Kidney (tissue), 14 donors: Measurements from ENCODE around the gene KLRF1. TPM values are rescaled to one million over a fixed set of nuclear protein-coding genes. Genes with fewer than 3 reads are reported as not detected.

Source experiments
- DNase-seq, 5 donors: peaks; one replicate each; pipeline ENCODE4 v3.0.0-alpha.2; 2013 to 2020
- FAIRE-seq: peaks from 2 replicates; lab custom pipeline; 2012; peaks lifted over from hg19 to GRCh38; lab: Jason Lieb, UNC
- H3K27ac ChIP-seq, 2 donors: one replicate each; pipeline ENCODE4 v1.7.0; 2013; ENCODE audit warnings: low read depth in 2 of 2, low read length in 2 of 2, inconsistent platforms in 1 of 2
- H3K27me3 ChIP-seq: one replicate; pipeline ENCODE4 v1.7.1; 2013; ENCODE audit warnings: low read length, inconsistent platforms; ENCODE audit not compliant: control insufficient read depth, insufficient read depth
- H3K36me3 ChIP-seq, 3 donors: one replicate each; pipeline versions ENCODE4 v1.7.0 to v1.7.1; 2013; ENCODE audit warnings: low read length in 3 of 3, control low read depth in 1 of 3, inconsistent platforms in 1 of 3; ENCODE audit not compliant: insufficient read depth in 3 of 3, control insufficient read depth in 2 of 3
- H3K4me1 ChIP-seq, 3 donors: one replicate each; pipeline versions ENCODE4 v1.7.0 to v1.7.1; 2013; ENCODE audit warnings: low read length in 3 of 3, inconsistent platforms in 1 of 3, low read depth in 1 of 3; ENCODE audit not compliant: control insufficient read depth in 2 of 3, insufficient read depth in 2 of 3
- H3K4me3 ChIP-seq, 3 donors: one replicate each; pipeline versions ENCODE4 v1.7.0 to v1.8.1; 2013; ENCODE audit warnings: low read length in 3 of 3, control low read depth in 1 of 3, inconsistent platforms in 1 of 3
- H3K9ac ChIP-seq, 3 donors: one replicate each; pipeline versions ENCODE4 v1.7.0 to v1.7.1; 2013; ENCODE audit warnings: low read length in 3 of 3, control low read depth in 1 of 3, inconsistent platforms in 1 of 3
- H3K9me3 ChIP-seq, 3 donors: one replicate each; pipeline versions ENCODE4 v1.7.0 to v1.7.1; 2013; ENCODE audit warnings: low read length in 3 of 3, control low read depth in 1 of 3, inconsistent platforms in 1 of 3; ENCODE audit not compliant: control insufficient read depth in 2 of 3, insufficient read depth in 1 of 3
- CTCF ChIP-seq: IDR thresholded peaks from 3 replicates; pipeline ENCODE4 v1.5.1; 2012; ENCODE audit warnings: mild to moderate bottlenecking, moderate library complexity, borderline replicate concordance; ENCODE audit not compliant: insufficient read depth; ENCODE audit errors: extremely low read depth
- intact Hi-C: fragments of 100-400 bp; cut with DNase I; formaldehyde crosslinking; loops from one replicate; pipeline ENCODE4 v1.11.1; 2022
- polyA plus RNA-seq: library from polyadenylated mRNA; stranded (reverse); fragments of 350-450 nt; fragmentation: Illumina TruSeq; extraction: RNeasy Lipid Tissue Mini Kit (QIAGEN cat#74804); gene quantifications from one replicate; pipeline ENCODE4 v1.2.3, GENCODE V29; 2014; ENCODE audit warnings: low read depth, low replicate concordance; ENCODE audit not compliant: insufficient read depth
- total RNA-seq: library from RNA; stranded (reverse); fragmentation: NEBNext Ultra II Directional; extraction: Animal tissue kit (Norgen Biotek cat#: 25700); gene quantifications from one replicate; pipeline ENCODE4 v1.2.1, GENCODE V29; 2021
- donor health status: control.
- donor health status: control.
- donor health status: control.
- donor health status: control.
- donor health status: control.
- donor health status: DM: yes; HTN: yes; CAD: no.
- donor health status: Normal renal cell carcinoma (clear cell type).

KLRF1 gene
- total and polyA plus RNA-seq, 2 donors from 2014 or later: 2.0 TPM

- H3K36me3 ChIP-seq: no peaks in the 10 kb centered on the region
- H3K9ac ChIP-seq: no peak overlapping the region
- intact Hi-C loops: no loop called here
- FAIRE-seq: no peak
- H3K27me3 ChIP-seq: no peaks in the 10 kb centered on the region
- no peak for TF ChIP-seq CTCF
- no peak overlapping the region for H3K27ac ChIP-seq
- DNase-seq: no peak
- no peak overlapping the region for H3K4me3 ChIP-seq
- no peaks in the 10 kb centered on the region for H3K4me1 ChIP-seq
- no peaks in the 10 kb centered on the region for H3K9me3 ChIP-seq
Measured at GRCh38 chr12:9880532-9881078, 53.3 kb downstream of the KLRF1 start.

DNA sequence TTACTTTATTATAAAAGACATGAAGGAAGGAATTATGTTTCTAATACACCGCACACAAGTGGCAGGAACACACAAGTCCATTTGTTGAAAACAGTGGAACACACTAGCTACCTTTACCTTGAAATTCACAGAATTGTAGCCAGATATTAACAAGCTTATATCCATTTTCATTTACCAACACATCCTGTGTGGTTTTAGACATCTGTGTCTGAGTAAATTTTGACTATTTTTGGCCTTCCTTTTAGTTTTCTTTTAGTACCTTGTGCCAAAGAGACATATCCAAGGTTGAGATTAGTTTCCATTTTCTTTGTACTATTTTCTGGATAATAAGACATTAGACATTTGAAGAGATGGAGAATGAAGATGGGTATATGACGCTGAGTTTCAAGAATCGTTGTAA is 54.0 kb downstream of the KLRF1 start, which contains the start of gene KLRF2:
Gene KLRF2, plus strand, starts transcription at position 244 of the 400 bp plus-strand sequence. Its CDS starts 107 bp downstream, at position 351.
- Histone ChIP-seq H3K4me3 (no peak within 1 kb of the TSS), H3K27me3 (no peaks in the 10 kb centered on the region), H3K9me3 (no peaks in the 10 kb centered on the region), H3K9ac (no peak within 1 kb of the TSS), H3K4me1 (no peaks in the 10 kb centered on the region), H3K27ac (no peak within 1 kb of the TSS), H3K36me3 (no peaks in the 10 kb centered on the region)
- no peak for TF ChIP-seq CTCF
- FAIRE-seq: no peak
- intact Hi-C loops: no loop called here
- no peak for DNase-seq

GRCh38 chr12:9881988-9882387 is 54.7 kb downstream of the KLRF1 start:
- Histone ChIP-seq H3K27ac (no peak overlapping the region), H3K27me3 (no peaks in the 10 kb centered on the region), H3K4me3 (no peak overlapping the region), H3K4me1 (no peaks in the 10 kb centered on the region), H3K9me3 (no peaks in the 10 kb centered on the region), H3K9ac (no peak overlapping the region), H3K36me3 (no peaks in the 10 kb centered on the region)
- intact Hi-C loops: no loop called here
- DNase-seq (no peak), FAIRE-seq (no peak)
- no peak for TF ChIP-seq CTCF

GRCh38 chr12:9883175-9883574 is 55.9 kb downstream of the KLRF1 start:
- Histone ChIP-seq H3K4me1 (no peaks in the 10 kb centered on the region), H3K36me3 (no peaks in the 10 kb centered on the region), H3K27ac (no peak overlapping the region), H3K9me3 (no peaks in the 10 kb centered on the region), H3K4me3 (no peak overlapping the region), H3K27me3 (no peaks in the 10 kb centered on the region), H3K9ac (no peak overlapping the region)
- intact Hi-C loops: no loop called here
- TF ChIP-seq CTCF: no peak
- DNase-seq (no peak), FAIRE-seq (no peak)
